A673 (cell line): ENCODE measurements around the gene TOMM7. TPM values are rescaled to one million over a fixed set of nuclear protein-coding genes. Genes with fewer than 3 reads are reported as not detected.

Experiments used
- BruUV-seq: library from RNA; stranded (reverse); fragments of 400-500 nt; replicated peaks from 2 replicates; lab custom pipeline; 2021; lab: Mats Ljungman, UMichigan
- CTCF ChIA-PET: fragments of 300-600 bp; sonication (Branson Sonifier 250); formaldehyde crosslinking; loops from one replicate; lab custom pipeline; 2022; ENCODE audit warnings: antibody characterized with exemption; lab: Charles Lee
- POLR2A ChIA-PET: fragments of 300-600 bp; sonication (Branson Sonifier 250); formaldehyde crosslinking; loops from one replicate; lab custom pipeline; 2022; ENCODE audit warnings: antibody characterized with exemption; ENCODE audit not compliant: low non-redundant PET; lab: Charles Lee
- DNase-seq: peaks from one replicate; pipeline ENCODE4 v3.0.0-alpha.2; 2015; ENCODE audit warnings: low spot score
- H3K27ac ChIP-seq: fragments of 200-600 bp; sonication (generic); 2 replicates; pipeline ENCODE4 v1.5.1; 2016; ENCODE audit warnings: mixed run types, low read depth, mild to moderate bottlenecking, mixed read lengths, antibody characterized with exemption, low read length; ENCODE audit not compliant: poor library complexity, severe bottlenecking
- H3K27me3 ChIP-seq: fragments of 200-600 bp; sonication (generic); replicated peaks from 2 replicates; pipeline ENCODE4 v1.6.1; 2017; ENCODE audit warnings: mixed run types, low read depth, mild to moderate bottlenecking, mixed read lengths, antibody characterized with exemption, low read length; ENCODE audit not compliant: insufficient read depth, poor library complexity
- H3K36me3 ChIP-seq: fragments of 200-600 bp; sonication (generic); 2 replicates; pipeline ENCODE4 v1.6.1; 2016; ENCODE audit warnings: mixed run types, mild to moderate bottlenecking, mixed read lengths, antibody characterized with exemption, low read length; ENCODE audit not compliant: insufficient read depth, poor library complexity, severe bottlenecking
- H3K4me1 ChIP-seq: fragments of 200-600 bp; sonication (generic); 2 replicates; pipeline ENCODE4 v1.6.1; 2017; ENCODE audit warnings: mixed run types, mild to moderate bottlenecking, mixed read lengths, antibody characterized with exemption, low read length; ENCODE audit not compliant: insufficient read depth, poor library complexity, severe bottlenecking
- H3K4me3 ChIP-seq: fragments of 200-600 bp; sonication (generic); 2 replicates; pipeline ENCODE4 v1.5.1; 2016; ENCODE audit warnings: low read depth, mixed run types, mild to moderate bottlenecking, mixed read lengths, low read length; ENCODE audit not compliant: poor library complexity, severe bottlenecking
- H3K9me3 ChIP-seq: fragments of 200-600 bp; sonication (generic); 2 replicates; pipeline ENCODE4 v1.6.1; 2016; ENCODE audit warnings: mixed run types, low read depth, mild to moderate bottlenecking, mixed read lengths, antibody characterized with exemption, low read length; ENCODE audit not compliant: poor library complexity, severe bottlenecking
- CTCF ChIP-seq: fragments of 300-800, 200-600 bp; sonication (generic); conservative IDR thresholded peaks from 2 replicates; pipeline ENCODE4 v1.5.1; 2017; ENCODE audit warnings: low read depth, mild to moderate bottlenecking, antibody characterized with exemption, low read length, moderate library complexity, mixed read lengths
- EZH2 ChIP-seq: fragments of 200-600 bp; sonication (generic); IDR thresholded peaks from 2 replicates; pipeline ENCODE4 v1.6.1; 2017; ENCODE audit warnings: borderline replicate concordance, low read depth, mild to moderate bottlenecking, mixed read lengths, antibody characterized with exemption, low read length; ENCODE audit not compliant: poor library complexity, severe bottlenecking
- intact Hi-C: fragments of 100-400 bp; cut with micrococcal nuclease; formaldehyde crosslinking; loops from one replicate; pipeline ENCODE4 v1.10.0; 2022; ENCODE audit not compliant: unreplicated experiment
- total RNA-seq: library from RNA; stranded (reverse); gene quantifications from 2 replicates; pipeline ENCODE4 v1.2.3, GENCODE V29; 2021

TOMM7 gene
- total RNA-seq, 1 experiment from 2014 or later = 149 TPM

DNA sequence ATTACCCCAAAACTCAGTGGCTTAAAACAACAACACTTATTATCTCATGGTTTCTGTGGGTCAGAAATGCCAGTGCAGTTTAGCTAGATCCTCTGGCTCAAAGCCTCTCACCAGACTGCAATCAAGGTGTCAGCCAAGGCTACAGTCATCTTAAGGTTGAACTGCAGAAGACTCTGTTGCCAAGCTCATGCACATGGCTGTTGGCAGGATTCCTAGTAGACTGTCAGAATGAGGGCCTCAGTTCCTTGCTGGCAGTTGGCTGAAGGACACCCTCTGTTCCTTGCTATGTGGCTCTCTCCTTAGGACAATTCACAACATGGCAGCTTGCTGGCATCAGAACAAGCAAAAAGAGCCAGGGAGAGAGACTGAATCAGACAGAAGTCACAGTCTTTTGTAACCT lies 34.7 kb downstream of the TOMM7 start:
- Histone ChIP-seq H3K27me3 (no peaks in the 10 kb centered on the region), H3K36me3 (no peaks in the 10 kb centered on the region), H3K4me1 (no peaks in the 10 kb centered on the region), H3K27ac (no peak overlapping the region), H3K9me3 (no peaks in the 10 kb centered on the region), H3K4me3 (no peak overlapping the region)
- intact Hi-C loops = no loop called here
- TF ChIP-seq EZH2 (no peak), CTCF (no peak)
- no peak for DNase-seq
- POLR2A ChIA-PET = no interaction called here
- no TSS peak for BruUV-seq
- CTCF ChIA-PET = no interaction called here

DNA sequence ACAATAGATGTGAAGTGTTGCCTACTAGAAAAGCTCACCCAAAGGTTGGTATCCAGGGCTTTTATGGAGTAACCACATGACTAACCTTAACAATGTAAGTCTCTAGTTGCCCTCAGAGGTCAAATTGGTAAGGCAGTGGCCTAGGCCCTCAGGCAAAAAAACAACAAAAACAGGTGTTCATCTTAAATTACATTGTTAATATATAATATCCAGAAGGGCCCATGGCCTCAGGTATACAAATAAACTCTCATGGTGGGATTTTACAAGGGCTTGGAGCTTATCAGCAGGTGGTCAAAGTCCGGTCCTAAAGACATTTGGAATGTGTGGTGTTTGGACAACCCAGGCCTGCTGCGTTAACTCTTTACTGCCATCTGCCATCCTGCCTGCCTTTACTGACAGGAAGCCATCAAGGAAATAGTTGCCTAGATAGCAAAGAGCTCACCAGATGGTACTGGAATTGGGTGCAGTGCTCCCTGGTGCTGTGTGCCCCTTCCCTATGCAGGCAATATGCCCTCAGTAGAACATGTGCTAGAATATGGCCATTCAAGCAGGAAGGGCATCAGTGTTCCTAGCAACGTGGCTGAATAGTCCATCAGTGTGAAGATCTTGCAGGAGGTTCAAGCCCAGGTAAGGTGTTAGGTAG lies 36.2 kb downstream of the TOMM7 start:
- no peaks in the 10 kb centered on the region for H3K9me3 ChIP-seq
- no peaks in the 10 kb centered on the region for H3K36me3 ChIP-seq
- POLR2A ChIA-PET = no interaction called here
- H3K27ac ChIP-seq = no peak overlapping the region
- TF ChIP-seq EZH2 (no peak), CTCF (no peak)
- DNase-seq = no peak
- no peaks in the 10 kb centered on the region for H3K27me3 ChIP-seq
- H3K4me1 ChIP-seq = no peaks in the 10 kb centered on the region
- no peak overlapping the region for H3K4me3 ChIP-seq
- intact Hi-C loops = no loop called here
- CTCF ChIA-PET = interaction anchor here (0.6 kb wide), 1 partner anchor 226 kb away, joined by 3 read pairs; no protein-coding TSS in a partner anchor
- no TSS peak for BruUV-seq

DNA sequence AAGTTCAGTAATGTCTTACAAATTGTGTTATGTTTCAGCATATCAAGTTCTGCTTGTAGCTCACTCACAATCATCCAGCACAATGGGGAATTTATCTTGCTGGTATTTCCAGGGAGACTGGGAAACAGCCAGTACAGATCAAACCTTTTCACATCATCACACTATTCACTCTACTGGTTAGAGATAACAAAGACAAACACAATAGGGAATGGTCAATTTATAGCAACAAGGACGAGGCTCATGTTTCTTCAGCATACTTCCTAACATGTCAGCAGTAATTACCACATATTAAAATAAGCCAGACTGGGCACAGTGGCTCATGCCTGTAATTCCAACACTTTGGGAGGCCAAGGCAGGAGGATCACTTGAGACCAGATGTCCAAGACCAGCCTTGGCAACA lies 38.3 kb downstream of the TOMM7 start:
- no peak for DNase-seq
- no TSS peak for BruUV-seq
- intact Hi-C loops = no loop called here
- Histone ChIP-seq H3K36me3 (no peaks in the 10 kb centered on the region), H3K27ac (no peak overlapping the region), H3K4me3 (no peak overlapping the region), H3K4me1 (no peaks in the 10 kb centered on the region), H3K27me3 (no peaks in the 10 kb centered on the region), H3K9me3 (no peaks in the 10 kb centered on the region)
- POLR2A ChIA-PET = no interaction called here
- CTCF ChIA-PET = no interaction called here
- no peak for TF ChIP-seq CTCF
- no peak for TF ChIP-seq EZH2
